Natural killer cell (primary cell): ENCODE data around the gene TRIM65. TPM values are rescaled to one million over a fixed set of nuclear protein-coding genes. Genes with fewer than 3 reads are reported as not detected.

Experiments
- ATAC-seq, 3 donors: fragments of 150-1000 bp in 2 of 3; fragments of 200-7000 bp in 1 of 3; cut with Tn5 transposase; 1 replicate in 1 of 3; 2 replicates in 2 of 3; pipeline ENCODE4 v1.10.0; 2021; ENCODE audit warnings: mild to moderate bottlenecking in 2 of 3, moderate library complexity in 2 of 3
- DNase-seq, 2 donors: peaks; one replicate each; pipeline versions ENCODE4 v3.0.0 to v3.0.0-alpha.2; 2013 to 2021; ENCODE audit warnings: mixed read lengths in 1 of 2
- H3K27ac ChIP-seq: one replicate; pipeline ENCODE4 v1.5.1; 2013; ENCODE audit warnings: mild to moderate bottlenecking, low read length
- H3K27me3 ChIP-seq: one replicate; pipeline ENCODE4 v1.6.1; 2013; ENCODE audit warnings: low read length; ENCODE audit not compliant: control insufficient read depth, insufficient read depth
- H3K36me3 ChIP-seq: one replicate; pipeline ENCODE4 v1.6.1; 2013; ENCODE audit warnings: low read length; ENCODE audit not compliant: control insufficient read depth, insufficient read depth
- H3K4me1 ChIP-seq: one replicate; pipeline ENCODE4 v1.6.1; 2013; ENCODE audit warnings: low read length; ENCODE audit not compliant: control insufficient read depth, insufficient read depth
- H3K4me3 ChIP-seq: one replicate; pipeline ENCODE4 v1.5.1; 2013; ENCODE audit warnings: low read length
- H3K9me3 ChIP-seq: one replicate; pipeline ENCODE4 v1.6.1; 2013; ENCODE audit warnings: low read length; ENCODE audit not compliant: control insufficient read depth, insufficient read depth
- H3K27ac Mint-ChIP-seq, 2 donors: one replicate each; pipeline ENCODE4 v1.8.0; 2022; ENCODE audit warnings: mild to moderate bottlenecking in 2 of 2, mixed read lengths in 2 of 2, moderate library complexity in 1 of 2
- H3K27me3 Mint-ChIP-seq, 2 donors: one replicate each; pipeline ENCODE4 v1.8.0; 2022; ENCODE audit warnings: low read depth in 2 of 2, mixed read lengths in 2 of 2
- H3K36me3 Mint-ChIP-seq: one replicate; pipeline ENCODE4 v1.8.0; 2022; ENCODE audit warnings: mixed read lengths
- H3K4me1 Mint-ChIP-seq, 2 donors: one replicate each; pipeline ENCODE4 v1.8.0; 2022; ENCODE audit warnings: mixed read lengths in 2 of 2
- H3K4me3 Mint-ChIP-seq: one replicate; pipeline ENCODE4 v1.8.0; 2022; ENCODE audit warnings: mild to moderate bottlenecking, moderate library complexity, mixed read lengths
- H3K9me3 Mint-ChIP-seq, 2 donors: one replicate each; pipeline ENCODE4 v1.8.0; 2022; ENCODE audit warnings: mixed read lengths in 2 of 2
- CTCF ChIP-seq: fragments of 200-600 bp; IDR thresholded peaks from one replicate; pipeline ENCODE4 v1.8.0; 2022; ENCODE audit warnings: antibody characterized with exemption
- WGBS: methylation state at CpG from one replicate; pipeline ENCODE4 v1.1.7; 2013; ENCODE audit warnings: missing lambda C conversion rate; ENCODE audit not compliant: insufficient coverage; 5-methylcytosine and 5-hydroxymethylcytosine counted together
- intact Hi-C: fragments of 100-400 bp; cut with micrococcal nuclease; formaldehyde crosslinking; loops from one replicate; pipeline ENCODE4 v1.14.2; 2022
- total RNA-seq, 4 donors: library from RNA; stranded (reverse); fragments of 120-200 nt in 1 of 4; gene quantifications; one replicate each; pipeline versions ENCODE4 v1.2.3 to v1.2.4, GENCODE V29; 2013 to 2022

The TRIM65 gene
- total RNA-seq, 3 donors from 2014 or later (not counting 1 experiment from before 2014, with no cell fraction given): 19.2 to 26.9 (median 22.5) TPM

GRCh38 chr17:75892556-75893224 lies 4.1 kb downstream of the TRIM65 start:
- H3K4me1 Mint-ChIP-seq: peaks cover 23 to 26% of the 10 kb centered on the region in 2 donors
- no peak overlapping the region for H3K27ac ChIP-seq
- H3K27ac Mint-ChIP-seq: no peak overlapping the region
- H3K4me1 ChIP-seq: peaks cover 24% of the 10 kb centered on the region
- DNase-seq (no peak), ATAC-seq (no peak)
- TF ChIP-seq CTCF: no peak
- H3K27me3 Mint-ChIP-seq: no peaks in the 10 kb centered on the region
- no peaks in the 10 kb centered on the region for H3K9me3 ChIP-seq
- peaks cover 16% of the 10 kb centered on the region for H3K36me3 ChIP-seq
- no peaks in the 10 kb centered on the region for H3K36me3 Mint-ChIP-seq
- no peak overlapping the region for H3K4me3 ChIP-seq
- H3K27me3 ChIP-seq: no peaks in the 10 kb centered on the region
- H3K4me3 Mint-ChIP-seq: peak overlapping the region; percentile 21
- intact Hi-C loops: no loop called here
- H3K9me3 Mint-ChIP-seq: no peaks in the 10 kb centered on the region
- WGBS: 93% methylated on average over 16 of the region's 16 CpGs

GRCh38 chr17:75891605-75892555 lies 4.9 kb downstream of the TRIM65 start:
- intact Hi-C loops: no loop called here
- Mint-ChIP-seq H3K9me3 (no peaks in the 10 kb centered on the region), H3K36me3 (no peaks in the 10 kb centered on the region), H3K27me3 (no peaks in the 10 kb centered on the region), H3K4me1 (peaks cover 23 to 26% of the 10 kb centered on the region in 2 donors), H3K4me3 (no peak overlapping the region), H3K27ac (no peak overlapping the region)
- Histone ChIP-seq H3K36me3 (peaks cover 16% of the 10 kb centered on the region), H3K27ac (no peak overlapping the region), H3K4me3 (no peak overlapping the region), H3K9me3 (no peaks in the 10 kb centered on the region), H3K4me1 (peaks cover 18% of the 10 kb centered on the region), H3K27me3 (no peaks in the 10 kb centered on the region)
- no peak for DNase-seq
- WGBS: 92% methylated on average over 32 of the region's 32 CpGs
- no peak for ATAC-seq
- no peak for TF ChIP-seq CTCF

GRCh38 chr17:75891022-75891604 lies 5.6 kb downstream of the TRIM65 start:
- Mint-ChIP-seq H3K4me1 (peaks cover 23 to 26% of the 10 kb centered on the region in 2 donors), H3K9me3 (no peaks in the 10 kb centered on the region), H3K4me3 (no peak overlapping the region), H3K36me3 (no peaks in the 10 kb centered on the region), H3K27ac (no peak overlapping the region), H3K27me3 (no peaks in the 10 kb centered on the region)
- TF ChIP-seq CTCF: no peak
- 98% methylated on average over 31 of the region's 31 CpGs for WGBS
- H3K4me3 ChIP-seq: no peak overlapping the region
- intact Hi-C loops: no loop called here
- H3K27ac ChIP-seq: no peak overlapping the region
- H3K4me1 ChIP-seq: peaks cover 16% of the 10 kb centered on the region
- H3K9me3 ChIP-seq: no peaks in the 10 kb centered on the region
- no peak for DNase-seq
- H3K36me3 ChIP-seq: peaks cover 16% of the 10 kb centered on the region
- ATAC-seq: no peak
- no peaks in the 10 kb centered on the region for H3K27me3 ChIP-seq
